ENCODE results near the gene MYO1E.
"Not testable (repeated sequence)": the region's sequence is repeated elsewhere in the genome, so short reads cannot be mapped to it uniquely, and the experiment has no call there.

Gene MYO1E

DNA sequence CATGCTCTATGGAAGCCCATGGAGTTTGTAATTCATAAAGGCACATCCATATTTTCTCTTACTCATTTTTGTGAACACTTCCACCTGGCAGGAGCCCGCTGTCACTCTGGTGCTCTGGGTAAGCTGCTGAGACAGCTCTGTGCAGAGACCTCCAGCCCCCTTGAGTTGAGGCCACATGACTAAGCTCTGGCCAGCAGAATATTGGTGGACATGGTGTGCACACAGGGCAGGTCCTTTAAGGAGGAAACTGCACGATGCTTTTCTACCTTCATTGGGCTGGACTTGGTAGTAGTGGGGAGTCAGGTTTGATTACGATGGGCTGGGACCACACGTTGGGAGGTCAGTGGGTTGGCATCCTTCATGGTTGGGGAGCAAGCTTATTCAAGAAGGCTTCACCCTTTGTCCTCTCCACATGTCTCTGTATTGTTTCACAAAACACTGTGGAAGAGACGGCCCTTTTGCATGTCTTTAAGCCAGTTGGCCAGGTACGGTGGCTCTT lies 238.7 kb downstream of the MYO1E start:
- no peak overlapping the region for H3K27ac ChIP-seq
- TF ChIP-seq, protein P1, sequence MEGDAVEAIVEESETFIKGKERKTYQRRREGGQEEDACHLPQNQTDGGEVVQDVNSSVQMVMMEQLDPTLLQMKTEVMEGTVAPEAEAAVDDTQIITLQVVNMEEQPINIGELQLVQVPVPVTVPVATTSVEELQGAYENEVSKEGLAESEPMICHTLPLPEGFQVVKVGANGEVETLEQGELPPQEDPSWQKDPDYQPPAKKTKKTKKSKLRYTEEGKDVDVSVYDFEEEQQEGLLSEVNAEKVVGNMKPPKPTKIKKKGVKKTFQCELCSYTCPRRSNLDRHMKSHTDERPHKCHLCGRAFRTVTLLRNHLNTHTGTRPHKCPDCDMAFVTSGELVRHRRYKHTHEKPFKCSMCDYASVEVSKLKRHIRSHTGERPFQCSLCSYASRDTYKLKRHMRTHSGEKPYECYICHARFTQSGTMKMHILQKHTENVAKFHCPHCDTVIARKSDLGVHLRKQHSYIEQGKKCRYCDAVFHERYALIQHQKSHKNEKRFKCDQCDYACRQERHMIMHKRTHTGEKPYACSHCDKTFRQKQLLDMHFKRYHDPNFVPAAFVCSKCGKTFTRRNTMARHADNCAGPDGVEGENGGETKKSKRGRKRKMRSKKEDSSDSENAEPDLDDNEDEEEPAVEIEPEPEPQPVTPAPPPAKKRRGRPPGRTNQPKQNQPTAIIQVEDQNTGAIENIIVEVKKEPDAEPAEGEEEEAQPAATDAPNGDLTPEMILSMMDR (IDR thresholded peaks at IDR 0.05) = no peak
- no peak for TF ChIP-seq ZFX (IDR thresholded peaks at IDR 0.05; ENCODE audit: borderline replicate concordance)

DNA sequence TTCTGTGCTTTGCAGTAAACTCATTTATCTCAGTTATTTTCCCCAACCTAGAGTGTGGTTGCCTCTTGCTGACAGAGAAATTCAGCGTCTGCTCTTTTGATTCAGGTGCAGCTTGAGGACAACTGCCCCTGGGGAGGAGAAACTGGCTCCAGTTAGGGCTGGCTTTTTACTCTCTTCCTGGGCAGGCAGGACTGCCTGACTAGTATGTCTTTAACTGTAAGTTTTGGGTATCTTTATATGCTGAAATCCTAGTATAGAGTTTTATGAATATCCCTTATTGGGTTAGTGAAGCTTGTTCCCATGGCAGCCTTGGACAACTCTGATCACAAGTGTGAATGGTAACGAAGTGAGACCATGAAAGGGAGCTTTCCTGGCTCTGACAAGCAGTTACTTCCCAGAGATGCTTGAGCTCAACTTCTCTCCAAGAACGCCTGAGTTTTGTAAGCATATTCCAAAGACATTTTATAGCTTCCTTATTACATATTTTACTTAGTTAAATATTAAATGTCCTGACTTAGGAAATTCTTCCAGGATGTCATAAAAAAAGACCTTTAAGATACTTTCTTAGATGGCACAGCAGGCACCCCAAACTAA lies 240.6 kb downstream of the MYO1E start:
- no peak overlapping the region for H3K27ac ChIP-seq
- TF ChIP-seq, protein P1 (IDR thresholded peaks at IDR 0.05) = no peak
- TF ChIP-seq ZFX (IDR thresholded peaks at IDR 0.05; ENCODE audit: borderline replicate concordance) = no peak

DNA sequence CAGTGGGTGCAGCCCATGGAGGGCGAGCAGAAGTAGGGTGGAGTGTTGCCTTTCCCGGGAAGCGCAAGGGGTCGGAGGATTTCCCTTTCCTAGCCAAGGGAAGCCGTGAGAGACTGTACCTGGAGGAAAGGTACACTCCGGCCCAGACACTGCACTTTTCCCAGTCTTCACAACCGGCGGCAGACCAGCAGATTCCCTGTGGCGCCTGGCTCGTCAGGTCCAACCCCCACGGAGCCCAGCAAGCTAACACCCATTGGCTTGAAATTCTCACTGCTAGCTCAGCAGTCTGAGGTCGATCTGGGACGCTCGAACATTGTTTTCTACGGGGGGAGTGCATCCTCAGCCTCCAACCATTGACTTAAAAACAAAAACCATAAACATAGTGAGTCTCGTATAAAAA lies 241.2 kb downstream of the MYO1E start:
- H3K27ac ChIP-seq = no peak overlapping the region
- TF ChIP-seq, protein P1 (IDR thresholded peaks at IDR 0.05) = no peak
- TF ChIP-seq ZFX (IDR thresholded peaks at IDR 0.05; ENCODE audit: borderline replicate concordance) = no peak

DNA sequence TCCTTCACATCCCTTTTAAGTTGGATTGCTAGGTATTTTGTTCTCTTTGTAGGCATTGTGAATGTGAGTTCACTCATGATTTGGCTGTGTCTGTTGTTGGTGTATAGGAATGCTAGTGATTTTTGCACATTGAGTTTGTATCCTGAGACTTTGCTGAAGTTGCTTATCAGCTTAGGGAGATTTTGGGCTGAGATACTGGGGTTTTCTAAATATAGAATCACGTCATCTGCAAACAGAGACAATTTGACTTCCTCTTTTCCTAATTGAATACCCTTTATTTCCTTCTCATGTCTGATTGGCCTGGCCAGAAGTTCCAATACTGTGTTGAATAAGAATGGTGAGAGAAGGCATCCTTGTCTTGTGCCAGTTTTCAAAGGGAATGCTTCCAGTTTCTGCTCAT lies 245.4 kb downstream of the MYO1E start:
- not testable (repeated sequence) for H3K27ac ChIP-seq

DNA sequence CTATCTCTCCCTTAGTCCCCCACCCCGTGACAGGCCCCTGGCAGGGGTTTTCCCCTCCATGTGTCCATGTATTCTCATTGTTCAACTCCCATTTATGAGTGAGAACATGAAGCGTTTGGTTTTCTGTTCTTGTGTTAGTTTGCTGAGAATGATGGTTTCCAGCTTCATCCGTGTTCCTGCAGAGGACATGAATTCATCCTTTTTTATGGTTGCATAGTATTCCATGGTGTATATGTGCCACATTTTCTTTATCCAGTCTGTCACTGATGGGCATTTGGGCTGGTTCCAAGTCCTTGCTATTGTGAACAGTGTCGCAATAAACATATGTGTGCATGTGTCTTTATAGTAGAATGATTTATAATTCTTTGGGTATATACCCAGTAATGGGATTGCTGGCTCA lies 247.0 kb downstream of the MYO1E start:
- H3K27ac ChIP-seq = not testable (repeated sequence)

DNA sequence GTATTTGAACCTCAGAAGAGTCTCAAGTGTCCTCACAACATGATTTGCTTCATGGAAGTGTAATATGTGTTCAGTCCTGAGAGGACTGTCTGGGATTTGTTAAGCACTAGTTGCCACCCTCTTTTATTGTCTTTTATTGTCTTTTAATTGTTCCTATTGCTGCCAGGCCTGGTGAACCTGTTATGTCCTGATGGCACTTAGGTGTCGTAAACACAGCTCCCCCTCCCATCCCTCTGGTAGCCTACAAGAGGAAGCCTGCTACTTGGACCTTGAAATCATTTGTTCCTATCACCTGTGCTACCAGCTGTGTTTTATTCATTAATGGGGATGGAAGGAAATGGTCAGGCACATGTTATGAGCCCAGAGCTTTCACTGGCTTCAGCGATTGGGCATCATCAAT lies 248.4 kb downstream of the MYO1E start:
- TF ChIP-seq ZFX (IDR thresholded peaks at IDR 0.05; ENCODE audit: borderline replicate concordance) = no peak
- TF ChIP-seq, protein P1 (IDR thresholded peaks at IDR 0.05) = no peak
- H3K27ac ChIP-seq = no peak overlapping the region

DNA sequence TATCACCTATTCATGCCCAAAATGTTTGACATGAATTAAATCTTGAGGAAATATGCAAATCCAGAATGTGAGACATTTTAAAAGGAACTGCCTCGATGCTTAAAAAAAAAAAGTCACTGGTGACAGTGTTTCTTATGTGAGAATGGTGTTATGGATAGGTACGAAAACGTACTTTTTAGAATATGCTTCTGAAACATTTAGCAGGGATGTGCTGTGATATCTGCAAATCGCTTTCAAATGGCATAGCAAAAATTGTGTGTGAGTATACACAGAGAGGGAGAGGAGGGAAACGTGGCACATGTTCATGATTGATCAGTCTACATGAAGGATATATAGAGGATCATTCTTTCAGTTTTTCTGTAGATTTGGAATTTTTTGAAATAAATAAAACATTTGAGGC lies 251.7 kb downstream of the MYO1E start:
- TF ChIP-seq ZFX (IDR thresholded peaks at IDR 0.05; ENCODE audit: borderline replicate concordance) = no peak
- TF ChIP-seq, protein P1 (IDR thresholded peaks at IDR 0.05) = no peak
- no peak overlapping the region for H3K27ac ChIP-seq

DNA sequence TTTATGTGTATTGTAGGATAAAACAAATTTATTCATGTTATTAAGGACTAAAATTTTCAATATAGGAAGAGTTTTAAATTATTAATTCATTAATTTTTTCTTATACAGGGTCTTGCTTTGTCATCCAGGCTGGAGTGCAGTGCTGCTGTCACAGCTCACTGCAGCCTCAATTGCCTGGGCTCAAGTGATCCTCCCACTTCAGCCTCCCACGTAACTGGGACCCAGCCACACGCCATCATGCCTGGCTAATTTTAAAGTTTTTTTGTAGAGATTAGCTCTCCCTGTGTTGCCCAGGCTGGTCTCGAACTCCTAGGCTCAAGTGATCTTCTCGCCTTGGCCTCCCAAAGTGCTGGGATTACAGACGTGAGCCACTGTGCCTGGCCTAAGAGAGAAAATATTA lies 253.0 kb downstream of the MYO1E start:
- TF ChIP-seq ZFX (IDR thresholded peaks at IDR 0.05; ENCODE audit: borderline replicate concordance) = no peak
- TF ChIP-seq, protein P1 (IDR thresholded peaks at IDR 0.05) = no peak
- no peak overlapping the region for H3K27ac ChIP-seq
